KMS-11 (cell line): Measurements from ENCODE around the gene CX3CR1.

ENCODE experiments used
- H2AFZ ChIP-seq: fragments of 200-600 bp; sonication (generic); 2 replicates; pipeline ENCODE4 v1.6.1; 2016; ENCODE audit warnings: antibody characterized with exemption, mixed run types, low read depth
- H3K27ac ChIP-seq: fragments of 200-600 bp; sonication (generic); 2 replicates; pipeline ENCODE4 v1.6.1; 2016; ENCODE audit warnings: mild to moderate bottlenecking, mixed run types
- H3K27me3 ChIP-seq: fragments of 200-600 bp; sonication (generic); 2 replicates; pipeline ENCODE4 v1.6.1; 2017; ENCODE audit warnings: mild to moderate bottlenecking, low read depth, mixed run types, moderate library complexity; ENCODE audit not compliant: insufficient read depth
- H3K36me3 ChIP-seq: fragments of 200-600 bp; sonication (generic); 2 replicates; pipeline ENCODE4 v1.6.1; 2017; ENCODE audit warnings: mild to moderate bottlenecking, mixed run types; ENCODE audit not compliant: insufficient read depth
- H3K4me1 ChIP-seq: fragments of 200-600 bp; sonication (generic); 2 replicates; pipeline ENCODE4 v1.6.1; 2016; ENCODE audit warnings: mild to moderate bottlenecking, low read depth, mixed run types; ENCODE audit not compliant: poor library complexity, severe bottlenecking
- H3K4me2 ChIP-seq: fragments of 200-600 bp; sonication (generic); 2 replicates; pipeline ENCODE4 v1.7.0; 2016; ENCODE audit warnings: mild to moderate bottlenecking, mixed run types
- H3K4me3 ChIP-seq: fragments of 200-600 bp; sonication (generic); IDR thresholded peaks from 2 replicates; pipeline ENCODE4 v1.6.1; 2017; ENCODE audit warnings: low read depth, low read length, mixed read lengths; ENCODE audit not compliant: insufficient read depth
- H3K79me2 ChIP-seq: fragments of 200-600 bp; sonication (generic); 2 replicates; pipeline ENCODE4 v1.6.1; 2016; ENCODE audit warnings: low read depth, mixed run types; ENCODE audit not compliant: insufficient read depth
- H3K9ac ChIP-seq: fragments of 200-600 bp; sonication (generic); 2 replicates; pipeline ENCODE4 v1.6.1; 2016; ENCODE audit warnings: mild to moderate bottlenecking, mixed run types
- H4K20me1 ChIP-seq: fragments of 200-600 bp; sonication (generic); 2 replicates; pipeline ENCODE4 v1.6.1; 2016; ENCODE audit warnings: mild to moderate bottlenecking, mixed run types; ENCODE audit not compliant: insufficient read depth
- CTCF ChIP-seq: fragments of 200-600 bp; sonication (generic); conservative IDR thresholded peaks from 2 replicates; pipeline ENCODE4 v1.6.1; 2017; ENCODE audit warnings: low read depth, mild to moderate bottlenecking, antibody characterized with exemption, low read length, moderate library complexity, mixed read lengths

The CX3CR1 gene

GRCh38 chr3:39279745-39280517 lies at the start of gene CX3CR1:
Gene CX3CR1, minus strand, starts transcription at chr3:39280036. Its CDS starts 13,527 bp downstream, at chr3:39266509.
- TF ChIP-seq CTCF: no peak
- H4K20me1 ChIP-seq: no peaks in the 10 kb centered on the region

GRCh38 chr3:39329493-39329892 lies 49.7 kb upstream of the CX3CR1 start, which contains the start of gene CCR8:
Gene CCR8, plus strand, starts transcription at chr3:39329709. Its CDS starts 2,623 bp downstream, at chr3:39332332.
- Histone ChIP-seq H2AFZ (no peak within 1 kb of the TSS), H3K4me2 (peak within 1 kb of the TSS; percentile 12; the same call in 1 of the 2 replicates), H4K20me1 (no peaks in the 10 kb centered on the region), H3K4me1 (peaks cover 26% of the 10 kb centered on the region), H3K79me2 (no peaks in the 10 kb centered on the region), H3K27ac (no peak within 1 kb of the TSS), H3K4me3 (no peak within 1 kb of the TSS), H3K9ac (no peak within 1 kb of the TSS), H3K36me3 (no peaks in the 10 kb centered on the region), H3K27me3 (no peaks in the 10 kb centered on the region)
- TF ChIP-seq CTCF: no peak

More at GRCh38 chr3:39279745-39280517, at the start of gene CX3CR1:
- Histone ChIP-seq H3K27ac (no peak within 1 kb of the TSS), H3K79me2 (no peaks in the 10 kb centered on the region), H3K27me3 (no peaks in the 10 kb centered on the region), H3K4me1 (peaks cover 6% of the 10 kb centered on the region), H3K36me3 (no peaks in the 10 kb centered on the region), H2AFZ (no peak within 1 kb of the TSS; the same call in 1 of the 2 replicates), H3K9ac (no peak within 1 kb of the TSS), H3K4me2 (no peak within 1 kb of the TSS), H3K4me3 (no peak within 1 kb of the TSS)

GRCh38 chr3:39327746-39328349 lies 48.0 kb upstream of the CX3CR1 start:
- TF ChIP-seq CTCF: no peak
- no peak overlapping the region; the same call in 1 of the 2 replicates for H3K27ac ChIP-seq
- no peaks in the 10 kb centered on the region for H3K79me2 ChIP-seq
- peaks cover 26% of the 10 kb centered on the region for H3K4me1 ChIP-seq
- H4K20me1 ChIP-seq: no peaks in the 10 kb centered on the region
- H3K4me2 ChIP-seq: no peak overlapping the region
- H3K27me3 ChIP-seq: no peaks in the 10 kb centered on the region
- no peaks in the 10 kb centered on the region for H3K36me3 ChIP-seq
- H3K4me3 ChIP-seq: no peak overlapping the region
- no peak overlapping the region for H3K9ac ChIP-seq
- no peak overlapping the region; the same call in 1 of the 2 replicates for H2AFZ ChIP-seq

GRCh38 chr3:39327053-39327745 lies 47.4 kb upstream of the CX3CR1 start:
- no peak overlapping the region for H2AFZ ChIP-seq
- H3K36me3 ChIP-seq: no peaks in the 10 kb centered on the region
- no peak overlapping the region for H3K9ac ChIP-seq
- H3K27ac ChIP-seq: no peak overlapping the region; the same call in 1 of the 2 replicates
- no peaks in the 10 kb centered on the region for H3K27me3 ChIP-seq
- no peak overlapping the region for H3K4me3 ChIP-seq
- no peaks in the 10 kb centered on the region for H3K79me2 ChIP-seq
- H3K4me2 ChIP-seq: no peak overlapping the region
- peaks cover 26% of the 10 kb centered on the region for H3K4me1 ChIP-seq
- no peaks in the 10 kb centered on the region for H4K20me1 ChIP-seq
- TF ChIP-seq CTCF: no peak
